ENCODE results near the gene HDAC4. TPM values are rescaled to one million over a fixed set of nuclear protein-coding genes. Genes with fewer than 3 reads are reported as not detected.
A peak's percentile ranks its signal among the peaks of the same experiment; 100 is the strongest.

Gene HDAC4
- total and polyA plus RNA-seq, 8 donors: 1.7 to 98.8 (median 24.5) TPM

GRCh38 chr2:239298116-239298804 is 102.6 kb downstream of the HDAC4 start:
- Histone ChIP-seq H3K9me3 (no peaks in the 10 kb centered on the region), H3K36me3 (no peaks in the 10 kb centered on the region), H3K27ac (peak overlapping the region; percentile 16 to 86 (median 68)), H3K4me3 (peak overlapping the region in 2 of 4 donors; percentile 5 to 22), H3K4me1 (peaks cover 77 to 98% (median 90%) of the 10 kb centered on the region in 4 donors), H3K27me3 (no peaks in the 10 kb centered on the region)
- intact Hi-C loops (cut with DNase I; ENCODE audit: low total_unique reads): no loop called here
- no peak for TF ChIP-seq POLR2A (IDR thresholded peaks at IDR 0.05)
- peak in 1 of 3 donors; percentile 11 for TF ChIP-seq POLR2AphosphoS5 (IDR thresholded peaks at IDR 0.05)
- DNase-seq: peak in 1 of 2 donors; percentile 61
- 60 to 72% (median 67%) methylated on average over 11 to 14 of the region's 14 CpGs for WGBS, 5 donors

- Histone ChIP-seq H3K36me3 (no peaks in the 10 kb centered on the region), H3K4me1 (peaks cover 70 to 98% (median 86%) of the 10 kb centered on the region in 4 donors), H3K27me3 (no peaks in the 10 kb centered on the region), H3K27ac (peak overlapping the region; percentile 30 to 86 (median 68)), H3K4me3 (peak overlapping the region in 2 of 4 donors; percentile 5 to 22), H3K9me3 (no peaks in the 10 kb centered on the region)
- intact Hi-C loops (cut with DNase I; ENCODE audit: low total_unique reads): no loop called here
- no peak for DNase-seq
- 78 to 83% (median 80%) methylated on average over 20 to 22 of the region's 22 CpGs for WGBS, 5 donors
- TF ChIP-seq POLR2A (IDR thresholded peaks at IDR 0.05): no peak
- no peak for TF ChIP-seq POLR2AphosphoS5 (IDR thresholded peaks at IDR 0.05)
- no peak for TF ChIP-seq EP300 (IDR thresholded peaks at IDR 0.05)
- TF ChIP-seq CTCF (IDR thresholded peaks at IDR 0.05): no peak
These were observed 103.4 kb downstream of the HDAC4 start for GRCh38 chr2:239297142-239298004.

- WGBS, 5 donors: 37 to 61% (median 57%) methylated on average over 19 of the region's 19 CpGs
- peak in 1 of 2 donors; percentile 54 for DNase-seq
- H3K9me3 ChIP-seq: no peaks in the 10 kb centered on the region
- intact Hi-C loops (cut with DNase I; ENCODE audit: low total_unique reads): no loop called here
- H3K4me1 ChIP-seq: peaks cover 75 to 98% (median 91%) of the 10 kb centered on the region in 4 donors
- H3K27me3 ChIP-seq: no peaks in the 10 kb centered on the region
- H3K4me3 ChIP-seq: peak overlapping the region in 1 of 4 donors; percentile 13
- TF ChIP-seq EP300 (IDR thresholded peaks at IDR 0.05): no peak
- TF ChIP-seq POLR2AphosphoS5 (IDR thresholded peaks at IDR 0.05): no peak
- TF ChIP-seq POLR2A (IDR thresholded peaks at IDR 0.05): no peak
- TF ChIP-seq CTCF (IDR thresholded peaks at IDR 0.05): no peak
- peak overlapping the region; percentile 57 to 86 (median 68) for H3K27ac ChIP-seq
- H3K36me3 ChIP-seq: no peaks in the 10 kb centered on the region
These were observed 104.5 kb downstream of the HDAC4 start for GRCh38 chr2:239296020-239296932.

GRCh38 chr2:239295377-239296019 is 105.3 kb downstream of the HDAC4 start:
- Histone ChIP-seq H3K9me3 (no peaks in the 10 kb centered on the region), H3K36me3 (no peaks in the 10 kb centered on the region), H3K27me3 (no peaks in the 10 kb centered on the region), H3K4me3 (peak overlapping the region in 1 of 4 donors; percentile 13), H3K27ac (peak overlapping the region; percentile 57 to 86 (median 68)), H3K4me1 (peaks cover 79 to 98% (median 90%) of the 10 kb centered on the region in 4 donors)
- no peak for DNase-seq
- TF ChIP-seq POLR2AphosphoS5 (IDR thresholded peaks at IDR 0.05): no peak
- TF ChIP-seq CTCF (IDR thresholded peaks at IDR 0.05): no peak
- no peak for TF ChIP-seq POLR2A (IDR thresholded peaks at IDR 0.05)
- TF ChIP-seq EP300 (IDR thresholded peaks at IDR 0.05): no peak
- intact Hi-C loops (cut with DNase I; ENCODE audit: low total_unique reads): no loop called here
- 28 to 49% (median 40%) methylated on average over 6 of the region's 6 CpGs for WGBS, 5 donors

Measured in stomach (tissue), 9 donors.